ENCODE data around the gene EEF2.

EEF2 gene

DNA sequence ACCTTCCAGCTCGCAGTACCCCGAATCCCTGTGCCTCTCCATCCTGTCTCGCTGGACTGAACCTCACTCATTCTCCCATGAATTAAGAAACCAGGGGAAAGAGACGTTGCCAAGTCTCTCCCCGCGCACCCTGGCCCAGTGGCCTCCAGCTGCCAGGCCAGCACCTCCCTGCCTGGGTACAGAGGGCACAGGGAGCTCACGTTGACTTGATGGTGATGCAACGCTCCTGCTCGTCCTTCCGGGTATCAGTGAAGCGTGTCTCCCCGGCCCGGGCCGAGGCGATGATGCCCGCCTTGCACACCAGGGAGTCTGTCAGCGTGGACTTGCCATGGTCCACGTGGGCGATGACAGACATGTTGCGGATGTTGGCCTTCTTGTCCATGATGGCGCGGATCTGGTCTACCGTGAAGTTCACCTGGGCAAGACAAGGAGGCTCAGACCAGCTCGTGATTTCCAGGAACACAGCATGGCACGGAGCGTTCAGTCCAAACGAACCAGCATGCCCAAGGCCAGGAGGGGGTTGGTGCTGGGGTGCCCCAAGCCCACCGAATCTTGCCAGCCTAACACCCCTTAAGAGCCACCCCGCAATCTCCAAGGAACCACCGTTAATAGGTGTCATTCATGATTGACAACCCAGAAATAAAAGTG is 1.2 kb downstream of the EEF2 start:
- DNase-seq, result no peak

- no peak for DNase-seq
Measured at GRCh38 chr19:3983542-3983914, 1.7 kb downstream of the EEF2 start.

DNA sequence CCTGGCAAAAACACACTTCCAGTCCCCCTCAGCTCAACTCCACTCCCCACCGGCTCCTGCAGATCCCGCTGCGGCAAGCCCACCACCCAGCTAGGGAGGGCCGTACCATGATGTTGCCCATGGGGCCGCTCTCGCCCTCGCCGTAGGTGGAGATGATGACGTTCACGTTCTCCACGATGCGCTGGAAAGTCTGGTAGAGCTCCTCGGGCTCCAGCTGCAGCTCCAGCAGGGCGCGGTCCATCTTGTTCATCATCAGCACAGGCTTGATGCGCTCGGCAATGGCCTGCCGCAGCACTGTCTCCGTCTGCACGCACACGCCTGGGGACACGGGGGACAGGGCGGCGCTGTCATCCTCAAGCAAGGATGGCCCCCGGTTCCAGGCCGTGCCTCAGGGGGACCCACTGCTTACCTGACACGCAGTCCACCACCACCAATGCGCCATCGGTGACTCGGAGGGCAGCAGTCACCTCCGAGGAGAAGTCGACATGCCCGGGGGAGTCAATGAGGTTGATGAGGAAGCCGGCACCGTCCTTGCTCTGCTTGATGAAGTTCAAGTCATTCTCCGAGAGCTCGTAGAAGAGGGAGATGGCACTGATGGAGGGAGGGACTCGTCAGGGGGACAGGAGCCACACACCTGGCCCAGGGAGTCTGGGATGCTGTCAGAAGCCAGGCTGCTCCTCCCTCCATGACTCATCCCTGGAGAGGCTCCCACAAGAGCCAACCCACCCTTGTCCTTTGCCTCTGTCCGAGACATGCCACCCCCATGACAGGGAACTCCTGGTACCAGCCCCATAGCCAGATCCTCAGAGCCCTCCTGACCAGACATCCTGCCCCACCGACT is 2.3 kb downstream of the EEF2 start:
- DNase-seq, result no peak

DNA sequence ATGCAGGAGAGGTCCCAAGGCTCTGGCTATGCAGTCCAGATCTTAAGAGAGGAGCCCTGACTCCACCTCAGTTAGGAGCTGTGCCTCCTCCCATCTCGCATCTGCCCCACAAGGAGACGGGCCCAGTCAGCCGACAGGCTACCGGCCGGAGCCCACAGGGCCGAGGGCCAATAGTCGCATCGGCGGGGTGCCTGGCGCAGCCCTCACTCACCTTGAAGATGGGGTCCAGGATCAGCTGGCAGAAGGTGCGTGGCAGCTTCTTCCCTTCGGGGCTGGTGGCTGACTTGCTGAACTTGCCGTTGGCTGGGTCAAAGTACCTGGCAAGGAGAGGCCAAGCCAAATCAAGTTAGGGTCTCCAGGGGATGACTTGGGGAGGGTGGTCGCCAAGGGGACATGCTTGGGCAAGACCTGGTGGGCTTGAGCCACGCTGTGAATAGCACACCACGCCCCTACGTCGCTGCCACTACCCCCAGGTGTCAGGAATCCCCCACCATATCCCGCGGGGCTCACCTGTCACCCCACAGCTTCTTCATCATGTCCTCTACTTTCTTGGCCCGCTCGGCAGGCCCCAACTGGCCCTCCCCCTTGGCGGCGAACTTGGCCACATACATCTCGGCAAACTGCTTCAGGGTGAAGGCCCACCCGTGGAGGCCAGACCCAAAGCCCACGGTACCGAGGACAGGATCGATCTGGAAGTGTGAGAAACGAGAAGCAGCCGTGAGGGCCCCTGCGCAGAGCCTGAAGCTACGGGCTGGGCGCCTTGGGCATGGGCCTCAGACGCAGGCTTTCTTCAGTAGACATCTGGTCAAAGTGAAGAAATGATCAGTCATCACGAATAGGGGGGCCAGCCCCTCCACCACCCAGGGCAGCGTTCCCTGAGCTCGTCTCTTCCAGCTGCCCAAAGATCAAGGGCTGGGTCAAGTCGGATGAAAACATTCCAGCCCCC is 3.3 kb downstream of the EEF2 start:
- no peak for DNase-seq

GRCh38 chr19:3981373-3981735 is 3.9 kb downstream of the EEF2 start:
- no peak for DNase-seq

GRCh38 chr19:3980353-3981251 is 4.7 kb downstream of the EEF2 start:
- no peak for DNase-seq

DNA sequence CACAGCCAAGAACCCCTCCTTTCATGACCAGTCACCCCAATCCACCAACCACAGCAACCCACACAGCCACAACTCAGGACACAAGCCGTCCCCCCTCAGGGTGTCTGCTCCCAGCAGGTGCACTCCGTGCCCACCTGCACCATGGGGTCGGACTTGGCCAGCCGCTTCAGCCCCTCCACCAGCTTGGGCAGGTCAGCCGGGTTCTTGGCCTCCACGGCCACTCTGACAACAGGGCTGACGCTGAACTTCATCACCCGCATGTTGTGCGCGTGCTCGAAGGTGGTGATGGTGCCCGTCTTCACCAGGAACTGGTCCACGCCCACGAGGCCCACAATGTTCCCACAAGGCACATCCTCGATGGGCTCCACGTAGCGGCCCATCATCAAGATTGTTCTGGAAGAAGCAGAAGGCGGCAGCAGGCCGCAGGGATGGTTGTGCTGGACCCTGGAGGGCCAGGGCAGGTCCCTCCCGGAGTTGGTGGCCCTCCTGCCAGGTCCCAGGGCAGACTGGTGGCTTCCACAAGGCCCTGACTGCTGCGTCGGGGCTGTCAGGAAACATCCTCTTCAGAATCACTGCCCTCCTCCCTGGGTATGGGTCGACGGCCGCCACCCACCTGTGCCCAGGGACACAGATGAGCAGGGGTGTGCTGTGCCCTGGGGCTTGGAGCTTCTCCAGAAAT is 5.5 kb downstream of the EEF2 start:
- DNase-seq, result no peak

DNA sequence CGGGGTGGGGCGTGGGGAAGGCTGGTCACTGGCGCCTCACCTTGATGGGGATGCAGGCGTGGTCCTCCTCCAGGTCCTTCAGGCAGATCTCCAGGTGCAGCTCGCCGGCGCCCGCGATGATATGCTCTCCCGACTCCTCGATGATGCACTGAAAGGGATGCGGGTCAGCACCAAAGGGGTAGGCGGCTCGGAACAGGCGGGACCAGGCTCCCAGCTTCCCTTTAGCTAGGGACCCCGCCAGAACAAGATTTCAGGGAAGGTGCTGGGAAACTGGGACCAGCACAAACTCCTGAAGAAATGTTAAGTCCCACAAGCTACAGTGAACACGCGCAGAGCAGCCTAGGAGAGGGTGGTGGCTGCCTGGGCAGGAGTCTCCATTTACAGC is 6.0 kb downstream of the EEF2 start:
- no peak for DNase-seq

GRCh38 chr19:3978145-3978544 is 7.1 kb downstream of the EEF2 start:
- no peak for DNase-seq

DNA sequence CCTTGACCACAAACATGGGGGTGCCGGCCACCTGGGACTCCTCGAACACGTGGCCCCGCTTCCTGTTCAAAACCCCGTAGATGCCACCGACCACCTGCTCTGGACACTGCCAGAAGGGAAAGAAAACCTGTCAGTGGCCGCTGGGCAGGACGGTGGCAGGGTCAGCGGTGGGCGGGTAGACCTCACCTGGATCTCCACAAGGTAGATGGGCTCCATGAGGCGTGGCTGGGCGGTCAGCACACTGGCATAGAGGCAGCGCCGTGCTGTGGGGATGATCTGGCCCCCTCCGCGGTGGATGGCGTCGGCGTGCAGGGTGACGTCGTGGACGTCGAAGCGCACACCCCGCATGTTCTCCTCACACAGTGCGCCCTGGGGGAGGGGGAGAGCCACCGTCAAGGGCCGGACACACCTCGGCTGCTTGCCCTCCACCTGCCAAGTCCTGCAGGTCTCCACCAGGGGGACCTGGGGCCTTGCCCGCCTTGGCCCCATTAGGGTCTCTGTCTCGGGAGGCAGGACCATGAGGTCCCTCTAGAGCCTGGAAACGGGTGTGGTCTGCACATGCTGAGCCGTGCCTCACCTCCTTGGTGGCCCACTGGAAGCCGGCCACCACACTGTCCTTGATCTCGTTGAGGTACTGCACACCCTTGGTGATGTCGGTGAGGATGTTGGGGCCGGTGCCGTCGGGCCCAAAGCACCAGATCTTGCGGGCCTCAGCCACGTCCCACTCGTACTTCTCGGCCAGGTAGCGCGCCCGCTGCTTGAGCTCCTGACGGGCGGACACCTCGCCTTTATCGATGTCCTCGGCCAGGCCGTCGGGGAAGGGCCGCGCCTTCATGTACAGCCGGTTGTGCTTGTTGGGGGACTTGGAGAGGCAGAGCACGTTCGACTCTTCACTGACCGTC is 7.8 kb downstream of the EEF2 start:
- DNase-seq, result no peak

DNA sequence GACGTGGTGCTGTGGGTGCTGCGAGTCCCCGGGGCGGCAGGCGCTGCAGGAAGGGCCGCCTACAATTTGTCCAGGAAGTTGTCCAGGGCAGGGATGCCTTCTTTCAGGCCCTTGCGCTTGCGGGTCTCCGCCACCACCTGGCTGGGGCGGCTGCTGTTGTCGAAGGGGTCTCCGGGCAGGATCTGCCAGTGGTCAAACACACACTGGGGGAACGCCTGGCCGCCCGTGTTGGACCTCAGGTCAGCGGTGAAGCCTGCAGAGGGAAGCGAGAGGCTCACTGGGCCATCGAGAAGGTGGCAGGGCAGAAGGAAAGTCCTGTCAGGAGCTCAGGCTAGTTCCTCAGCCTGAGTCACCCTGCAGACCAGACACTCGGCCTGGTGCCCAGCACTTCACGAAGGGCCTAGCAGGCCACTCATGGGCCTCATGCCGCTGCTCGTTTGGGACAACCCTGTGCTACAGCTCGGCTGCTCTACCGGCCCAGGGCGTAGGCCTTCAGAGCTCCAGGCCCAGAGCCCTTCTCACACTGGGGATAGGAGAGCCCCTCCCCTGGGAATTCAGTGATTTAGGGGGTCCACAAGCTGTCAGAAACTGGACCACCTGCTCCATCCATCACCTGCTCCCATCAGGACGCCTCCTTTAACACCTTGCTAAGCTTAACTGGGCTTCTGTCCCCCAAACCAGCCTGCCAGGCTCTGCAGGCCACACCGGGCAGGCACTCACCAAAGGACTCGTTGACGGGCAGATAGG is 8.6 kb downstream of the EEF2 start:
- DNase-seq, result no peak

GRCh38 chr19:3975637-3976087 is 9.6 kb downstream of the EEF2 start:
- DNase-seq, result no peak

- no peak for DNase-seq
Measured at GRCh38 chr19:3975144-3975543, 10.1 kb downstream of the EEF2 start.

DNA sequence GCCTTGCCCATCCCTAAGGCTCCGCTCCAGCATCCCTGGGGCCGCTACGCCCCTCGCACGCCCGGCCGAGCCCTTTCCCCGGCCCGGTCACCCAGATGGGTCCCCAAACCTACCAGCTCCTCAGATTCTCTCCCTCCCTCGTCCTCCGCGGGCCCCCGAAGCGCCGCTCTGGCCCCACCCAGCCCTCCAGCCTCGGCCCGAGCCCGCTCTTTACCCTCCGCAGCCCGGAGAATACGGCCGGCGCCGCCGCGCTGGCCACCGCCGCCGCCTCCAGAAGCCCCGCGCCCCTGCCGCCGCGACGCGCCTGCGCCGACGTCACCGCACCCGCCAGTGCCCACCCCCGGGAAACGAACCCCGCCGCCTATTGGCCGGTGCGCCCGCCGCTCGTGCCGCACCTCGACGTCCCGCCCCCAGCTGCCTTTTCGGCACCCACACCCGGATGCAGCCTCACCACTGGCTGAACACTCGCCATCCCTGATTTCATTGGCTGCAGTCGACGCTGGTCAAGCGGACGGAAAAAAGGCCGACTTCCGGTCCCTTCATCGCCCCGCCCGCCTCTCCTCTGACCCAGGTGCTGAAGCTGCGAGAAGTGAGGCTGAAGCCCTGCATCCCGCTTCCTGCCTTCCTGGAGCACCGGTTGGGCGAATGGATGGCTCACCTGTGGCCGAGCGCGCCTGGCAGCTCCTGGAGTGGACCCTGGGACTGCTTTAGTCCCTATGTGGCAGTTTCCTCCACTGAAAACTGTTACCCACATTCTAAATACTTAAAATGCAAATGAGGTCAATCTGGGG is 14.3 kb downstream of the EEF2 start, which contains the start of gene DAPK3:
DAPK3 (minus strand) TSS at position 292 of the 791 bp plus-strand sequence. CDS start 1,364 bp downstream, outside the sequence.
- peak; percentile 86 for DNase-seq

DNA sequence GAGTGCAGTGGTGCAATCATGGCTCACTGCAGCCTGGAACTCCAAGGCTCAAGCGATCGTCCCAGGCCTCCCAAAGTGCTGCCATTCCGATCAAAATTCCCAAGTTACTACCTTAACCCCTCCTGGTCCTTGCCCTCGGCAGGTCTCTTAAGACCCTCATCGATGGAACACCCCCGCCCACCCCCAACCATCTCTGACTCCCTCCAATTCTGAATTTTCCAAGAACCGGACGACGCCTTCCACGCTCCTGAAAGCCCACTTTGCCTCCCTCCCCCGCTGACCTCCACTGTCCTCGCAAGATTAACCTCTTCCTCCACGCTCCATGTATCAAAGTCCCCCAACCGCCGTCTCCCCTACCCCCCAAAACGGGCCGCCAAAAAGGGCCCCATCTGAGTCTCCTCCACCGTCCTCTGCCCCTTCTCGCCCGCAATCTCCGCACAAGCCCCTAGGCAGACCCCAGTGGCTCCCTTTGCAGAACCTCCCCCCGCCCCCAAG is 14.9 kb downstream of the EEF2 start:
- DNase-seq, result no peak

DNA sequence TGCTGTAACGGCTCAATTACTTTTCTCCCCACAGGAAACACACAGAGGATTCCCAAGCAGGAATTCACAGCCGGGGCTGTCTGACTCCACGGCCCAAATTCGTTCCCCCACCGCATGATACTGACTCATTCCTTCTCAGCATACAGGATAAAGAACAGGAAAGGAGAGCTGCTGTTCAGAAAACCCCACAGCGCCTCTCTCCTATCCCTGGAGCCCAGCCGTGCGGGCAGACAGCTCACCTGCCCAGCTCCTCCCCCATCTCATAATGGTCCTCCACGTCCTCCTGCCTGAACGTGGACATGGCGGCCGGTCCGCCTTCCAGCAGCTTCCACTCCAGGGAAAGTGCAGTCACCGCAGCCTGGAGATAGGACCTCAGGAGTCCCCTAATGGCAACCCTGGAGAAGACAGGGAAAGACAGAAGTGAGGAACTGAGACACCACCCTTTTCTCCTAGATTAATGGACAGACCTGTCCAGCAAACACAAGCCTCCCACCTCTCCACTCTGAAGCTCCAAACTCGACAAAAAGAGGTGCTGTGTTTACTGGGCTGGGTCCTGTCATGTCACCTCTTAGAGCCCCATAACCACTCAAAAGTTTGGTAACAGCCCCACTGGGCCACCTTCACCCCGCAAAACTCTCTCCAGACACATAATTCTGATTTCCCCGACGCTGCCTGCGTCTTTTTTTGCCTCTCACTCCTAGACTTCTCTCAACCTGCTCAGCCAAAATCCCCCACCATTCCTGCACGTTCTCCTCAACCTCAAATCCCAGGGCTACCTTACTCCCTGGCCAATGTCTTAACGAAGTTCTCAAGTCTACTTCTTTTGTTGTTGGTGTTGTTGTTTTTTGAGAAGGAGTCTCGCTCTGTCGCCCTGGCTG is 15.6 kb downstream of the EEF2 start:
- no peak for DNase-seq

DNA sequence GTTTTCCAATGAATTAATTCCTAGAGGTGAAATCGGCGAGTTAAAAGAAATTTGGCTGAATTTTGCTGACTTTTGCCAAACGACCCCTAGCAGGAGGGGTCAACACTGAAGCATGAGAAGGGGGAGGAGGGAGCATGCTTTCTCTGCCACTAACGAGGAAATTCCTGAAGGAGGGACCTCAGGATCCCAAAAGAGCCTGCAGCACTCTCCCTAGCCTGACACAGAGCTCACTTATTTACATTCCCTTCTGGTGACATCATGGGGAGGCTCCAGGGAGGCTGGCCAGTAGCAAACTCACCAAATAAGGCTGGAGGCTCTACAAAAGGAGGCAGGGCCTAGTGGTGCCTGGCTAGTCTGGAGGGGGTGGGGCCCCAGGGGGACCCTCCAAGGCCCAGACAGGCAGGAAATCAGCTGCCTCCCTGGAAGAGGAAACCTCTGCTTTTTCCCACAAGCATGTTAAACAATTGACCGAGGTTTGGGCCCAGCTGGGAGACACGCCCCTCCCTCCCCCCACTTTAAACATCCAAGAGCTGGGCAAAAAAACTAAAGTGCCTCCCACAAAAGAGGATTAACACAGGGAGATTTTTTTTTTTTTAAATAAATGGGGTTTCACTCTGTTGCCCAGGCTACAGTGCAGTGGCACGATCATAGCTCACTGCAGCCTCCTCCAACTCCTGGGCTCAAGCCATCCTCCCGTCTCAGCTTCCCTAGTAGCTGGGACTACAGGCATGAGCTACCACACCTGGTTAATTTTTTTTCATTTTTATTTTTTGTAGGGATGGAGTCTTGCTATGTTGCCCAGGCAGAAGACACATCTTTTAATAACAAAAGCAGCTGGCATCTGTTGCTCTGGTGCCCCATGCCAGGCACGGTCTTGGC is 16.5 kb downstream of the EEF2 start:
- DNase-seq, result no peak
